GM18499 (cell line): ENCODE measurements around the gene KEL.

ENCODE experiments used
- ATAC-seq: cut with Tn5 transposase; IDR thresholded peaks from one replicate; pipeline ENCODE4 v1.9.1; 2021; ENCODE audit warnings: moderate number of reproducible peaks; ENCODE audit not compliant: insufficient read depth, unreplicated experiment

The KEL gene

DNA sequence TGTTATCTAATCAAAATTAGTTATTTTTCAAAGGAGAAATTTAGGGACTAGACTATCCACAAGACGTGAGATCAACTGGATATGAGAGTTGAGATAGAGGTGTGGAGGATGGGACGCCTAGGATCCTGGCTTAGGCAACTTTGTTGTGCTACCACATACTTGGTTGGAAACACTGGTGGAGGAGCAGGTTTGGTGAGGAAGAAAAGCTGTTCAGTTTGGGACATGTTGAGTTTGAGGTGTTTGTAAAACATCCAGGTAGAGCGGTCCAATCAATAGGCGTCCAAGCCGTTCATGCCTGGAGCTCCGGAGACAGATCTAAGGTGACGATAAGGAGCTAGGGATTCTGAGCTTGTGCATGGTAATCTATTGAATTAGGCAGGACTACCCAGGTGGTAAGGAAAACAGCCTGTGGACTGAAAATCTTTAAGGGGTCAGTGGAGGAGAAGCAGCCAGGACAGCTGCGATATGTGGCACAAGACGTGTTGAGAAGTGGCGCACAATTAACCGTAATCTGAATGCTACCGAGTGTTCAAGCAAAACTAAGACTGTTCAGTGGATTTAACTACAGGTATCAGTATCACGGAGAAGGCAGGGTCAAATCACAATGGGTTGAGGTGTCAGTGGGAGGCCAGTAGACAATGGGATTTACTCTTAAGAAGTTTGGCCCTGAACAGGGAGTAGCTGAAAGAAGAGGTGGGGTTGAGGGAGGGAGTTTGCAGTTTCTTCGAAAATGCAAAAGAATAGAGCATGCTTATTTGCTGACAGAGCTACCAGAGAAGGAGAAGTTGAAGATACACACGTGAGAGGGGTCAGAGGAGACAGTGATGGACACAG is 60.5 kb downstream of the KEL start:
- ATAC-seq: no peak

GRCh38 chr7:142899661-142900060 is 62.5 kb downstream of the KEL start:
- ATAC-seq: no peak

- ATAC-seq: no peak
Measured at GRCh38 chr7:142898377-142899170, 63.6 kb downstream of the KEL start.

- no peak for ATAC-seq
Measured at GRCh38 chr7:142897691-142898090, 64.5 kb downstream of the KEL start.

GRCh38 chr7:142896741-142897379 is 65.3 kb downstream of the KEL start:
- ATAC-seq: no peak

DNA sequence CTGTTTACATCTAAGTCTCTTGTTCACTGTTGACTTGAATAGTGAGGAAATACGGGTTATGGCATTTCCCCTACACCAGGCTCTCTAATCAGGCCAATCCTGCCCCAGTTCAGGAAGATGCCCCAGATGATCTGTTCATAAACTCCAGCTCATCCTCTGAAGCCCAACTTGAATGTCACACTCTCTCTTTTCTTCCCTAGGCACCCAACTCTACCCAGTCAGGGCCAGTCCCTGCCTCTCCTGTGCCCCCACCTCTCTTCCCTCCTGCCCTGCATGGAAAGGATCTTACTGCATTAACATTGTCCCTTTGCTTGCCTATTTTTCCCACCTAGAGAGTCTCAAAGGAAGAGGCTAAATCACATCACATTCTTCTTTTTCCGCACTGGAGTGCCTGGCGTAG is 66.0 kb downstream of the KEL start:
- ATAC-seq: no peak

GRCh38 chr7:142894985-142895593 is 67.1 kb downstream of the KEL start:
- ATAC-seq: no peak

- no peak for ATAC-seq
Measured at GRCh38 chr7:142894112-142894984, 67.8 kb downstream of the KEL start.

GRCh38 chr7:142892951-142893350 is 69.2 kb downstream of the KEL start:
- ATAC-seq: no peak

- ATAC-seq: no peak
Measured at GRCh38 chr7:142891490-142892082, 70.6 kb downstream of the KEL start.
